Peyer's patch (tissue), 4 donors: ENCODE results near the gene KRTAP10-8.

Experiments
- CTCF ChIP-seq, 6 experiments: fragments of 450-650 bp in 4 of 6; fragments of 200-600 bp in 2 of 6; sonication (generic) in 1 of 6; IDR thresholded peaks; one replicate each; pipeline ENCODE4 v1.5.1; 2017 to 2019; ENCODE audit warnings: antibody characterized with exemption in 6 of 6, mild to moderate bottlenecking in 3 of 6, moderate library complexity in 1 of 6
- POLR2A ChIP-seq, 2 donors: fragments of 450-650 bp; IDR thresholded peaks; one replicate each; pipeline ENCODE4 v1.5.1; 2017; ENCODE audit warnings: antibody characterized with exemption in 2 of 2, mild to moderate bottlenecking in 2 of 2, moderate library complexity in 2 of 2

- no peak for TF ChIP-seq CTCF (IDR thresholded peaks at IDR 0.05)
- no peak for TF ChIP-seq POLR2A (IDR thresholded peaks at IDR 0.05)
Measured at GRCh38 chr21:44639331-44639655, 27.4 kb downstream of the KRTAP10-8 start.
